Fibroblast of lung (primary cell): ENCODE results near the gene CHRNA3. TPM values are rescaled to one million over a fixed set of nuclear protein-coding genes. Genes with fewer than 3 reads are reported as not detected.

ENCODE experiments used
- DNase-seq, 2 donors: peaks; one replicate each; pipeline versions ENCODE4 v3.0.0 to v3.0.0-alpha.2; 2010; ENCODE audit warnings: low read depth in 2 of 2
- H2AFZ ChIP-seq: 2 replicates; pipeline ENCODE4 v1.5.1; 2012; ENCODE audit warnings: low read length, control low read depth, inconsistent platforms
- H3K27ac ChIP-seq: 2 replicates; pipeline ENCODE4 v1.5.1; 2011; ENCODE audit warnings: low read length, control low read depth; ENCODE audit not compliant: insufficient read depth
- H3K27me3 ChIP-seq: 2 replicates; pipeline ENCODE4 v1.5.1; 2011; ENCODE audit warnings: mild to moderate bottlenecking, low read length; ENCODE audit not compliant: control insufficient read depth, insufficient read depth
- H3K36me3 ChIP-seq: 2 replicates; pipeline ENCODE4 v1.5.1; 2011; ENCODE audit warnings: low read length; ENCODE audit not compliant: control insufficient read depth, insufficient read depth
- H3K4me1 ChIP-seq: 2 replicates; pipeline ENCODE4 v1.5.1; 2011; ENCODE audit warnings: low read length; ENCODE audit not compliant: control insufficient read depth, insufficient read depth; ENCODE audit errors: extremely low read depth
- H3K4me2 ChIP-seq: 2 replicates; pipeline ENCODE4 v1.5.1; 2011; ENCODE audit warnings: low read length, control low read depth; ENCODE audit not compliant: insufficient read depth; ENCODE audit errors: extremely low read depth
- H3K4me3 ChIP-seq, 4 experiments: fragments of 200-600 bp in 1 of 4; sonication (generic) in 1 of 4; replicated peaks in 1 of 4; 2 replicates each; pipeline ENCODE4 v1.5.1; 2011 to 2016; ENCODE audit warnings: low read length in 4 of 4, low read depth in 3 of 4, mild to moderate bottlenecking in 3 of 4, control low read depth in 2 of 4, inconsistent platforms in 1 of 4, mixed read lengths in 1 of 4; ENCODE audit not compliant: insufficient read depth in 1 of 4; ENCODE audit errors: control extremely low read depth in 1 of 4
- H3K79me2 ChIP-seq: 2 replicates; pipeline ENCODE4 v1.5.1; 2012; ENCODE audit warnings: mild to moderate bottlenecking, low read length, inconsistent platforms; ENCODE audit not compliant: control insufficient read depth, insufficient read depth
- H3K9ac ChIP-seq: 2 replicates; pipeline ENCODE4 v1.5.1; 2011; ENCODE audit warnings: mild to moderate bottlenecking, low read length, control low read depth; ENCODE audit not compliant: insufficient read depth
- H3K9me3 ChIP-seq: 2 replicates; pipeline ENCODE4 v1.5.1; 2012; ENCODE audit warnings: low read depth, low read length; ENCODE audit not compliant: control insufficient read depth, insufficient read depth
- H4K20me1 ChIP-seq: 2 replicates; pipeline ENCODE4 v1.5.1; 2011; ENCODE audit warnings: low read length; ENCODE audit not compliant: control insufficient read depth, insufficient read depth; ENCODE audit errors: extremely low read depth
- EZH2 ChIP-seq: IDR thresholded peaks from 2 replicates; pipeline ENCODE4 v1.5.1; 2012; ENCODE audit warnings: low read length, control low read depth, mild to moderate bottlenecking; ENCODE audit errors: missing control alignments
- polyA plus RNA-seq, 2 donors: library from polyadenylated mRNA; depleted of rRNA in 1 of 2; stranded (reverse) in 1 of 2; unstranded in 1 of 2; fragments of >200 nt; gene quantifications; 2 replicates each; pipeline ENCODE4 v1.2.1, GENCODE V29; 2011 to 2012; ENCODE audit warnings: missing spikeins in 1 of 2
- total RNA-seq: library from RNA; depleted of rRNA; stranded (reverse); fragments of >200 nt; gene quantifications from 2 replicates; pipeline ENCODE4 v1.2.1, GENCODE V29; 2014
- TF ChIP-seq, protein P1 (sequence below), 2 donors: IDR thresholded peaks in 1 of 2; conservative IDR thresholded peaks in 1 of 2; 1 replicate in 1 of 2; 2 replicates in 1 of 2; pipeline ENCODE4 v1.5.1; 2011 to 2012; ENCODE audit warnings: low read length in 2 of 2, control low read depth in 1 of 2, inconsistent platforms in 1 of 2, low read depth in 1 of 2, mild to moderate bottlenecking in 1 of 2

The CHRNA3 gene
- total and polyA plus RNA-seq, 2 donors (not counting 1 experiment from before 2014, with no cell fraction given), result not detected

GRCh38 chr15:78658823-78659222 is 38.0 kb upstream of the CHRNA3 start:
- Histone ChIP-seq H3K4me1 (no peaks in the 10 kb centered on the region), H3K4me3 (no peak overlapping the region), H3K27me3 (no peaks in the 10 kb centered on the region), H2AFZ (no peak overlapping the region), H3K9me3 (no peaks in the 10 kb centered on the region), H4K20me1 (no peaks in the 10 kb centered on the region), H3K79me2 (no peaks in the 10 kb centered on the region), H3K27ac (no peak overlapping the region), H3K36me3 (no peaks in the 10 kb centered on the region), H3K4me2 (no peak overlapping the region), H3K9ac (no peak overlapping the region)
- TF ChIP-seq EZH2, result no peak
- TF ChIP-seq, protein P1, sequence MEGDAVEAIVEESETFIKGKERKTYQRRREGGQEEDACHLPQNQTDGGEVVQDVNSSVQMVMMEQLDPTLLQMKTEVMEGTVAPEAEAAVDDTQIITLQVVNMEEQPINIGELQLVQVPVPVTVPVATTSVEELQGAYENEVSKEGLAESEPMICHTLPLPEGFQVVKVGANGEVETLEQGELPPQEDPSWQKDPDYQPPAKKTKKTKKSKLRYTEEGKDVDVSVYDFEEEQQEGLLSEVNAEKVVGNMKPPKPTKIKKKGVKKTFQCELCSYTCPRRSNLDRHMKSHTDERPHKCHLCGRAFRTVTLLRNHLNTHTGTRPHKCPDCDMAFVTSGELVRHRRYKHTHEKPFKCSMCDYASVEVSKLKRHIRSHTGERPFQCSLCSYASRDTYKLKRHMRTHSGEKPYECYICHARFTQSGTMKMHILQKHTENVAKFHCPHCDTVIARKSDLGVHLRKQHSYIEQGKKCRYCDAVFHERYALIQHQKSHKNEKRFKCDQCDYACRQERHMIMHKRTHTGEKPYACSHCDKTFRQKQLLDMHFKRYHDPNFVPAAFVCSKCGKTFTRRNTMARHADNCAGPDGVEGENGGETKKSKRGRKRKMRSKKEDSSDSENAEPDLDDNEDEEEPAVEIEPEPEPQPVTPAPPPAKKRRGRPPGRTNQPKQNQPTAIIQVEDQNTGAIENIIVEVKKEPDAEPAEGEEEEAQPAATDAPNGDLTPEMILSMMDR (conservative IDR thresholded peaks at IDR 0.05 in 1 of 2, IDR thresholded peaks at IDR 0.05 in 1 of 2; ENCODE audit: low read depth in 1 of 2, low read length in 2 of 2), result no peak
- no peak for DNase-seq

DNA sequence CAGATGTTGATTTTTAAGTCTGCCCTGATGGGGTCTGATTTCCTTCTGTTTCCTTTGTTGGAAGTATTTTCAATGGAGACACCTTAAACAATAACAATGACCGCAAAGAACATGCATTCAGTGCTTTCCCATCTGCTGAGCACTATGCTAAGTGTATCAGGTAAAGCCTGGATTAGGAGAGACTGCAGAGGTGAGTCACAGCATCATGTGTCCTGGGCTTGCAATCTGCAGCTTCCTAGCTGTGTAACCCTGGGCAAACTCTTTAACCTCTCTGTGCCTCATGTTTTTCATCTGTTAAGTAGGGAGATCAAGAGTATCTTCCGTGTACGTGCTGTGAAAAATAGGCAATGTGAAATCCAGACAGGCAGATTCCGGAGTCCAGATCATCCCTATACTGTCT is 33.5 kb upstream of the CHRNA3 start:
- Histone ChIP-seq H3K9ac (no peak overlapping the region), H3K4me3 (no peak overlapping the region), H3K79me2 (no peaks in the 10 kb centered on the region), H3K27me3 (no peaks in the 10 kb centered on the region), H2AFZ (no peak overlapping the region), H3K36me3 (no peaks in the 10 kb centered on the region), H3K9me3 (no peaks in the 10 kb centered on the region), H3K4me1 (no peaks in the 10 kb centered on the region), H3K27ac (no peak overlapping the region), H4K20me1 (no peaks in the 10 kb centered on the region), H3K4me2 (no peak overlapping the region)
- TF ChIP-seq EZH2, result no peak
- TF ChIP-seq, protein P1 (conservative IDR thresholded peaks at IDR 0.05 in 1 of 2, IDR thresholded peaks at IDR 0.05 in 1 of 2; ENCODE audit: low read depth in 1 of 2, low read length in 2 of 2), result no peak
- no peak for DNase-seq

- Histone ChIP-seq H3K4me1 (no peaks in the 10 kb centered on the region), H3K79me2 (no peaks in the 10 kb centered on the region), H3K27ac (no peak overlapping the region), H2AFZ (no peak overlapping the region), H4K20me1 (no peaks in the 10 kb centered on the region), H3K36me3 (no peaks in the 10 kb centered on the region), H3K27me3 (no peaks in the 10 kb centered on the region), H3K9ac (no peak overlapping the region), H3K9me3 (no peaks in the 10 kb centered on the region), H3K4me2 (no peak overlapping the region), H3K4me3 (no peak overlapping the region)
- TF ChIP-seq EZH2, result no peak
- TF ChIP-seq, protein P1 (conservative IDR thresholded peaks at IDR 0.05 in 1 of 2, IDR thresholded peaks at IDR 0.05 in 1 of 2; ENCODE audit: low read depth in 1 of 2, low read length in 2 of 2), result no peak
- no peak for DNase-seq
These were observed 31.3 kb upstream of the CHRNA3 start for GRCh38 chr15:78651930-78652615.
